ENCODE measurements around the gene TMEM151B.

Gene TMEM151B

GRCh38 chr6:44232676-44233566 lies 37.3 kb upstream of the TMEM151B start:
- no peak for DNase-seq (ENCODE audit: low spot score)
- ATAC-seq (ENCODE audit: low read depth) = no peak
- Histone ChIP-seq H3K27me3 (ENCODE audit: insufficient read depth, poor library complexity, severe bottlenecking) (no peaks in the 10 kb centered on the region), H3K4me3 (ENCODE audit: severe bottlenecking) (no peak overlapping the region), H3K4me1 (ENCODE audit: insufficient read depth, poor library complexity, severe bottlenecking) (peaks cover 7% of the 10 kb centered on the region), H3K27ac (ENCODE audit: poor library complexity, severe bottlenecking) (peak overlapping the region; percentile 64), H3K9me3 (ENCODE audit: severe bottlenecking) (no peaks in the 10 kb centered on the region), H3K36me3 (ENCODE audit: low read depth) (peaks cover 32% of the 10 kb centered on the region)
- TF ChIP-seq CTCF (IDR thresholded peaks at IDR 0.05; ENCODE audit: poor library complexity, severe bottlenecking) = no peak

- H3K27ac ChIP-seq (ENCODE audit: poor library complexity, severe bottlenecking) = peak overlapping the region; percentile 64
- peaks cover 32% of the 10 kb centered on the region for H3K36me3 ChIP-seq (ENCODE audit: low read depth)
- H3K4me3 ChIP-seq (ENCODE audit: severe bottlenecking) = no peak overlapping the region
- no peak for DNase-seq (ENCODE audit: low spot score)
- H3K4me1 ChIP-seq (ENCODE audit: insufficient read depth, poor library complexity, severe bottlenecking) = peaks cover 7% of the 10 kb centered on the region
- TF ChIP-seq CTCF (IDR thresholded peaks at IDR 0.05; ENCODE audit: poor library complexity, severe bottlenecking) = no peak
- H3K27me3 ChIP-seq (ENCODE audit: insufficient read depth, poor library complexity, severe bottlenecking) = no peaks in the 10 kb centered on the region
- ATAC-seq (ENCODE audit: low read depth) = no peak
- no peaks in the 10 kb centered on the region for H3K9me3 ChIP-seq (ENCODE audit: severe bottlenecking)
Observed at GRCh38 chr6:44233567-44234100, 36.6 kb upstream of the TMEM151B start.

GRCh38 chr6:44234101-44235025 lies 35.9 kb upstream of the TMEM151B start:
- Histone ChIP-seq H3K36me3 (ENCODE audit: low read depth) (peaks cover 32% of the 10 kb centered on the region), H3K9me3 (ENCODE audit: severe bottlenecking) (no peaks in the 10 kb centered on the region), H3K4me1 (ENCODE audit: insufficient read depth, poor library complexity, severe bottlenecking) (peaks cover 7% of the 10 kb centered on the region), H3K4me3 (ENCODE audit: severe bottlenecking) (no peak overlapping the region), H3K27ac (ENCODE audit: poor library complexity, severe bottlenecking) (peak overlapping the region; percentile 64), H3K27me3 (ENCODE audit: insufficient read depth, poor library complexity, severe bottlenecking) (no peaks in the 10 kb centered on the region)
- DNase-seq (ENCODE audit: low spot score) (peak; percentile 48), ATAC-seq (ENCODE audit: low read depth) (peak; percentile 28; the same call in 1 of the 3 replicates)
- peak; percentile 38 for TF ChIP-seq CTCF (IDR thresholded peaks at IDR 0.05; ENCODE audit: poor library complexity, severe bottlenecking)

GRCh38 chr6:44235269-44235668 lies 35.0 kb upstream of the TMEM151B start:
- TF ChIP-seq CTCF (IDR thresholded peaks at IDR 0.05; ENCODE audit: poor library complexity, severe bottlenecking) = no peak
- Histone ChIP-seq H3K36me3 (ENCODE audit: low read depth) (peaks cover 27% of the 10 kb centered on the region), H3K4me3 (ENCODE audit: severe bottlenecking) (no peak overlapping the region), H3K4me1 (ENCODE audit: insufficient read depth, poor library complexity, severe bottlenecking) (peaks cover 7% of the 10 kb centered on the region), H3K27me3 (ENCODE audit: insufficient read depth, poor library complexity, severe bottlenecking) (no peaks in the 10 kb centered on the region), H3K9me3 (ENCODE audit: severe bottlenecking) (no peaks in the 10 kb centered on the region), H3K27ac (ENCODE audit: poor library complexity, severe bottlenecking) (peak overlapping the region; percentile 64)
- DNase-seq (ENCODE audit: low spot score) (peak; percentile 23), ATAC-seq (ENCODE audit: low read depth) (no peak)
